HS-5 (cell line): ENCODE data around the gene CFAP90.

Source experiments
- DNase-seq: peaks from one replicate; pipeline ENCODE4 v3.0.0-alpha.2; 2012; ENCODE audit warnings: low read depth

CFAP90 gene

GRCh38 chr5:7822449-7822848 is 28.5 kb downstream of the CFAP90 start:
- no peak for DNase-seq

GRCh38 chr5:7816535-7816901 is 34.4 kb downstream of the CFAP90 start:
- DNase-seq: no peak

- no peak for DNase-seq
Observed at GRCh38 chr5:7815892-7816534, 34.9 kb downstream of the CFAP90 start.

GRCh38 chr5:7814816-7815215 is 36.1 kb downstream of the CFAP90 start:
- DNase-seq: no peak

GRCh38 chr5:7813576-7813975 is 37.4 kb downstream of the CFAP90 start:
- no peak for DNase-seq

- DNase-seq: no peak
Observed at GRCh38 chr5:7813007-7813406, 37.9 kb downstream of the CFAP90 start.

- DNase-seq: no peak
Observed at GRCh38 chr5:7811715-7812114, 39.2 kb downstream of the CFAP90 start.

- no peak for DNase-seq
Observed at GRCh38 chr5:7808998-7809397, 41.9 kb downstream of the CFAP90 start.

- no peak for DNase-seq
Observed at GRCh38 chr5:7805379-7805778, 45.6 kb downstream of the CFAP90 start.

- DNase-seq: no peak
Observed at GRCh38 chr5:7803937-7804336, 47.0 kb downstream of the CFAP90 start.

GRCh38 chr5:7802855-7803254 is 48.1 kb downstream of the CFAP90 start:
- DNase-seq: peak; percentile 13

GRCh38 chr5:7801891-7802614 is 48.9 kb downstream of the CFAP90 start:
- DNase-seq: no peak

- DNase-seq: no peak
Observed at GRCh38 chr5:7795306-7795705, 55.6 kb downstream of the CFAP90 start.

GRCh38 chr5:7794823-7795222 is 56.1 kb downstream of the CFAP90 start:
- DNase-seq: no peak

GRCh38 chr5:7794311-7794710 is 56.6 kb downstream of the CFAP90 start:
- DNase-seq: no peak

GRCh38 chr5:7793895-7794294 is 57.0 kb downstream of the CFAP90 start:
- DNase-seq: no peak

GRCh38 chr5:7789567-7789966 is 61.4 kb downstream of the CFAP90 start:
- no peak for DNase-seq

GRCh38 chr5:7787770-7788169 is 63.2 kb downstream of the CFAP90 start:
- no peak for DNase-seq

- no peak for DNase-seq
Observed at GRCh38 chr5:7784683-7785380, 66.1 kb downstream of the CFAP90 start.

GRCh38 chr5:7781899-7782298 is 69.0 kb downstream of the CFAP90 start:
- DNase-seq: no peak
